Measurements from ENCODE around the gene FOXJ2. TPM values are rescaled to one million over a fixed set of nuclear protein-coding genes. Genes with fewer than 3 reads are reported as not detected.

The FOXJ2 gene
- total RNA-seq, 1 experiment from 2014 or later = 5.5 TPM

GRCh38 chr12:8064131-8064530, 31.6 kb downstream of the FOXJ2 start:
- Histone ChIP-seq H3K14ac (ENCODE audit: insufficient read depth, low read length) (no peak overlapping the region), H3K23me2 (ENCODE audit: insufficient read length, low read depth, low read length, poor library complexity, severe bottlenecking) (no peaks in the 10 kb centered on the region), H3K9me3 (ENCODE audit: control insufficient read depth, low read depth, low read length) (no peaks in the 10 kb centered on the region), H3K18ac (ENCODE audit: insufficient read length, low read depth, low read length) (no peak overlapping the region), H4K5ac (ENCODE audit: insufficient read length, low read depth, low read length) (no peak overlapping the region), H2AFZ (ENCODE audit: low read length) (no peak overlapping the region), H3K27me3 (ENCODE audit: insufficient read depth, low read length) (no peaks in the 10 kb centered on the region), H2BK120ac (ENCODE audit: low read depth, low read length, poor library complexity, severe bottlenecking) (no peak overlapping the region), H3K4me1 (ENCODE audit: insufficient read depth, low read length) (no peaks in the 10 kb centered on the region), H4K8ac (replicated peaks; ENCODE audit: insufficient read length, low read depth, low read length) (no peak overlapping the region), H2BK20ac (ENCODE audit: low read depth, low read length, poor library complexity, severe bottlenecking) (no peak overlapping the region), H2BK15ac (ENCODE audit: low read depth, low read length) (no peak overlapping the region), H3K23ac (ENCODE audit: insufficient read length, low read depth, low read length) (no peak overlapping the region), H2BK12ac (ENCODE audit: insufficient read length, low read depth, low read length) (no peak overlapping the region), H3K4me2 (ENCODE audit: insufficient read depth, insufficient read length, low read length) (no peak overlapping the region), H4K20me1 (ENCODE audit: control insufficient read depth, insufficient read depth, insufficient read length) (no peaks in the 10 kb centered on the region), H3K56ac (ENCODE audit: insufficient read length, low read depth, low read length) (no peak overlapping the region), H2BK5ac (ENCODE audit: insufficient read length, low read length) (no peak overlapping the region), H3K4ac (ENCODE audit: low read depth, low read length) (no peak overlapping the region), H3K27ac (ENCODE audit: insufficient read length, low read depth, low read length) (no peak overlapping the region), H3K79me1 (ENCODE audit: insufficient read depth, low read depth, low read length, poor library complexity, severe bottlenecking) (no peaks in the 10 kb centered on the region), H2AK5ac (ENCODE audit: insufficient read length, low read length) (no peak overlapping the region), H3T11ph (ENCODE audit: low read length) (no peak overlapping the region), H3K9ac (ENCODE audit: extremely low read depth, insufficient read length, low read length) (no peak overlapping the region), H3K79me2 (ENCODE audit: insufficient read depth, low read length) (no peaks in the 10 kb centered on the region), H4K91ac (ENCODE audit: insufficient read length, low read depth, low read length) (no peak overlapping the region)
- no peaks in the 10 kb centered on the region; the same call in 1 of the 2 replicates for H3K27me3 Mint-ChIP-seq (ENCODE audit: low read depth)
- TF ChIP-seq CTCF (conservative IDR thresholded peaks at IDR 0.05) = no peak
- no peak overlapping the region for H3K4me3 Mint-ChIP-seq
- no peaks in the 10 kb centered on the region; a peak in 2 of 4 replicates for H3K4me1 Mint-ChIP-seq
- no peaks in the 10 kb centered on the region for H3K36me3 Mint-ChIP-seq (ENCODE audit: insufficient read depth in 1 of 3, low read depth in 3 of 3)
- H3K27ac Mint-ChIP-seq = no peak overlapping the region
- DNase-seq = no peak
- no peaks in the 10 kb centered on the region for H3K9me3 Mint-ChIP-seq

Data from H9 (cell line).